WTC11 (cell line): ENCODE results near the gene TAF10.

Experiments used
- AFF4 ChIP-seq: sonication (generic); formaldehyde crosslinking; IDR thresholded peaks from 2 replicates; pipeline ENCODE4 v1.8.1; 2023; ENCODE audit warnings: mild to moderate bottlenecking, missing genetic modification reagents, borderline replicate concordance
- ATF6 ChIP-seq: sonication (generic); formaldehyde crosslinking; IDR thresholded peaks from 2 replicates; pipeline ENCODE4 v1.8.1; 2023; ENCODE audit warnings: mild to moderate bottlenecking, missing genetic modification reagents
- CREB1 ChIP-seq: sonication (generic); formaldehyde crosslinking; IDR thresholded peaks from 2 replicates; pipeline ENCODE4 v1.8.0; 2023; ENCODE audit warnings: mild to moderate bottlenecking, missing genetic modification reagents
- CTCF ChIP-seq: fragments of 200-600 bp; IDR thresholded peaks from 2 replicates; pipeline ENCODE4 v1.8.0; 2022; ENCODE audit warnings: antibody characterized with exemption
- NFYB ChIP-seq: sonication (generic); formaldehyde crosslinking; conservative IDR thresholded peaks from 2 replicates; pipeline ENCODE4 v1.8.0; 2022; ENCODE audit warnings: low read depth, missing genetic modification reagents
- NR1H2 ChIP-seq: sonication (generic); formaldehyde crosslinking; IDR thresholded peaks from 2 replicates; pipeline ENCODE4 v1.9.0; 2021; ENCODE audit warnings: mild to moderate bottlenecking, moderate library complexity, missing genetic modification reagents
- NR3C1 ChIP-seq: sonication (generic); formaldehyde crosslinking; conservative IDR thresholded peaks from 2 replicates; pipeline ENCODE4 v1.8.1; 2023; ENCODE audit warnings: low read depth, mild to moderate bottlenecking, missing genetic modification reagents
- TCF7 ChIP-seq: sonication (generic); formaldehyde crosslinking; IDR thresholded peaks from 2 replicates; pipeline ENCODE4 v1.8.0; 2022; ENCODE audit warnings: mild to moderate bottlenecking, low read depth, missing genetic modification reagents, moderate library complexity
- TEAD1 ChIP-seq: sonication (generic); formaldehyde crosslinking; IDR thresholded peaks from 2 replicates; pipeline ENCODE4 v1.8.0; 2022; ENCODE audit warnings: mild to moderate bottlenecking, missing genetic modification reagents
- TEAD4 ChIP-seq: sonication (generic); formaldehyde crosslinking; IDR thresholded peaks from 2 replicates; pipeline ENCODE4 v1.8.0; 2022; ENCODE audit warnings: mild to moderate bottlenecking, missing genetic modification reagents
- TP53 ChIP-seq: sonication (generic); formaldehyde crosslinking; IDR thresholded peaks from 2 replicates; pipeline ENCODE4 v1.8.1; 2023; ENCODE audit warnings: mild to moderate bottlenecking, missing genetic modification reagents

GRCh38 chr11:6650104-6650503 lies 38.1 kb upstream of the TAF10 start:
- TF ChIP-seq TEAD4 (CRISPR knock-in tag), result no peak
- TF ChIP-seq TCF7 (CRISPR knock-in tag), result no peak
- TF ChIP-seq CTCF, result no peak
- TF ChIP-seq TP53 (CRISPR knock-in tag), result no peak
- no peak for TF ChIP-seq CREB1
- no peak for TF ChIP-seq AFF4 (CRISPR knock-in tag)
- TF ChIP-seq NR1H2 (CRISPR knock-in tag), result no peak
- no peak for TF ChIP-seq ATF6 (CRISPR knock-in tag)
- TF ChIP-seq NR3C1 (CRISPR knock-in tag), result no peak
- TF ChIP-seq TEAD1 (CRISPR knock-in tag), result no peak
- TF ChIP-seq NFYB, result no peak
